Progenitor cell of endocrine pancreas (in vitro differentiated cells): ENCODE results near the gene VPS13A. TPM values are rescaled to one million over a fixed set of nuclear protein-coding genes. Genes with fewer than 3 reads are reported as not detected.

Experiments
- DNase-seq: peaks from one replicate; pipeline ENCODE4 v3.0.0; 2021; ENCODE audit warnings: low spot score; ENCODE audit not compliant: unreplicated experiment
- H3K27ac Mint-ChIP-seq: 2 replicates; pipeline ENCODE4 v1.8.0; 2021; ENCODE audit warnings: mild to moderate bottlenecking, moderate library complexity, mixed read lengths
- H3K27me3 Mint-ChIP-seq: 2 replicates; pipeline ENCODE4 v1.8.0; 2021; ENCODE audit warnings: mixed read lengths
- H3K36me3 Mint-ChIP-seq: 2 replicates; pipeline ENCODE4 v1.8.0; 2022; ENCODE audit warnings: mixed read lengths; ENCODE audit not compliant: insufficient read depth
- H3K4me1 Mint-ChIP-seq: 2 replicates; pipeline ENCODE4 v1.8.0; 2021; ENCODE audit warnings: low read depth, mixed read lengths
- H3K4me3 Mint-ChIP-seq: 2 replicates; pipeline ENCODE4 v1.8.0; 2021; ENCODE audit warnings: low read depth, mild to moderate bottlenecking, moderate library complexity, mixed read lengths
- H3K9me3 Mint-ChIP-seq: 2 replicates; pipeline ENCODE4 v1.8.0; 2021; ENCODE audit warnings: low read depth, mixed read lengths
- CTCF ChIP-seq: fragments of 200-600 bp; sonication (generic); IDR thresholded peaks from one replicate; pipeline ENCODE4 v1.5.0; 2021; ENCODE audit warnings: antibody characterized with exemption, mild to moderate bottlenecking; ENCODE audit not compliant: unreplicated experiment
- total RNA-seq: library from RNA; stranded (reverse); gene quantifications from 2 replicates; pipeline ENCODE4 v1.2.1, GENCODE V29; 2021

Gene VPS13A
- total RNA-seq, 1 donor from 2014 or later: 54.1 TPM

GRCh38 chr9:77175151-77175550, 2.2 kb upstream of the VPS13A start:
- Mint-ChIP-seq H3K9me3 (no peaks in the 10 kb centered on the region), H3K4me3 (no peak overlapping the region), H3K27ac (no peak overlapping the region), H3K4me1 (peaks cover 30% of the 10 kb centered on the region), H3K36me3 (no peaks in the 10 kb centered on the region), H3K27me3 (peaks cover 7% of the 10 kb centered on the region)
- no peak for TF ChIP-seq CTCF
- no peak for DNase-seq

DNA sequence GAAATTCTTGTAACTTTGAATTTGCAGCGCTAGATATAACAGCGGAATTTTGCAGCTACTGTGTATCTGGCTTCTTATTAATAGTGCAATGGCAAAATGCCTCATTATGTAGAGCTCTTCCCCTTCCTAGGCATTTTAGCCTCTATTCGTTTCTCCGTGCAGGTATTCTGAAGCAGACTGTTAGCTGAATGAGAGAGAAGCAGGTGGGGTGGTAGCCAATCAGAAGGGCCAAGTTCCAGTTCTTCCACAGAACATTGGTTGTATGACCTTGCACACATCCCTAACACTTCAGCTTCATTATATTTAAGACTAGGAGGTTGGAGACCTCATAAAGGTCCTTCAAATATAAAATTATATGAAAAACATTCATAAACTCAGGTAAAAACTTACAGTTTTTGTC, 1.2 kb upstream of the VPS13A start:
- H3K4me3 Mint-ChIP-seq: peak overlapping the region; percentile 96

DNA sequence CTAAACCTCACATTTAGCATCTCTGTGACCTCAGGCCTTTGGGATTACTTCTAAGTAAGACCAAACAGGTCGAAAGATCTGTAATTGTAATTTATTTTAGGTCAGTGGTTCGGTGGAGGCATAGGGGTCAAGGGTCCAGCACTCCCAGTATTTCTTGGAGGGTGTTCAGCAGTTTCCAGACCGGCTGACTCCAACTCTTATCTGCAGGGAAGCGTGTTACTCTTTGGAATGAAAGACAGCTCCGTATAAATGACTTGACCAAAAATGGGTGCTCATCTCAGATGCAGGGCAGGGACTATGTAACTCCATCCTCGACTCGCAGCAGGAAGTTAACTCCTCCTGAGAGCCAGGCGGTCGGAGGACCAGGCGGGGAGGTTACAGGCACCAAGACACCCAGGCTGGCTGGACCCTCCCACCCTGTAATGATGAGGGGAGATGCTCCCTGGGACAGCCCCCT, 620 bp upstream of the VPS13A start:
- Mint-ChIP-seq H3K27me3 (peaks cover 7% of the 10 kb centered on the region), H3K27ac (peak overlapping the region; percentile 86), H3K36me3 (no peaks in the 10 kb centered on the region), H3K9me3 (no peaks in the 10 kb centered on the region), H3K4me3 (peak overlapping the region; percentile 96), H3K4me1 (peaks cover 22% of the 10 kb centered on the region)
- no peak for TF ChIP-seq CTCF
- no peak for DNase-seq

More for the DNA sequence above, 1.2 kb upstream of the VPS13A start:
- Mint-ChIP-seq H3K27me3 (peaks cover 7% of the 10 kb centered on the region), H3K27ac (no peak overlapping the region), H3K9me3 (no peaks in the 10 kb centered on the region), H3K4me1 (peaks cover 27% of the 10 kb centered on the region), H3K36me3 (no peaks in the 10 kb centered on the region)
- no peak for TF ChIP-seq CTCF
- DNase-seq: no peak

GRCh38 chr9:77177894-77178794, 810 bp downstream of the VPS13A start:
- DNase-seq: peak; percentile 23
- Mint-ChIP-seq H3K27ac (peak overlapping the region; percentile 96), H3K9me3 (no peaks in the 10 kb centered on the region), H3K4me1 (peaks cover 18% of the 10 kb centered on the region), H3K36me3 (no peaks in the 10 kb centered on the region), H3K4me3 (peak overlapping the region; percentile 96), H3K27me3 (peaks cover 7% of the 10 kb centered on the region)
- TF ChIP-seq CTCF: no peak

- Mint-ChIP-seq H3K4me1 (peaks cover 18% of the 10 kb centered on the region), H3K27ac (no peak overlapping the region), H3K36me3 (peaks cover 1% of the 10 kb centered on the region), H3K9me3 (no peaks in the 10 kb centered on the region), H3K4me3 (peak overlapping the region; percentile 96), H3K27me3 (peaks cover 7% of the 10 kb centered on the region)
- DNase-seq: no peak
- no peak for TF ChIP-seq CTCF
These were observed 2.7 kb downstream of the VPS13A start for GRCh38 chr9:77180056-77180455.
